Stimulated activated CD8-positive, alpha-beta memory T cell treated with anti-CD3 and anti-CD28 coated beads, Interleukin-4, amount 100 ng/mL, for 48 hours (primary cell): ENCODE measurements around the gene AGRN.
"Not testable (repeated sequence)": the region's sequence is repeated elsewhere in the genome, so short reads cannot be mapped to it uniquely, and the experiment has no call there.

Experiments
- DNase-seq: peaks from one replicate; pipeline ENCODE4 v3.0.0-alpha.2; 2020

The AGRN gene

DNA sequence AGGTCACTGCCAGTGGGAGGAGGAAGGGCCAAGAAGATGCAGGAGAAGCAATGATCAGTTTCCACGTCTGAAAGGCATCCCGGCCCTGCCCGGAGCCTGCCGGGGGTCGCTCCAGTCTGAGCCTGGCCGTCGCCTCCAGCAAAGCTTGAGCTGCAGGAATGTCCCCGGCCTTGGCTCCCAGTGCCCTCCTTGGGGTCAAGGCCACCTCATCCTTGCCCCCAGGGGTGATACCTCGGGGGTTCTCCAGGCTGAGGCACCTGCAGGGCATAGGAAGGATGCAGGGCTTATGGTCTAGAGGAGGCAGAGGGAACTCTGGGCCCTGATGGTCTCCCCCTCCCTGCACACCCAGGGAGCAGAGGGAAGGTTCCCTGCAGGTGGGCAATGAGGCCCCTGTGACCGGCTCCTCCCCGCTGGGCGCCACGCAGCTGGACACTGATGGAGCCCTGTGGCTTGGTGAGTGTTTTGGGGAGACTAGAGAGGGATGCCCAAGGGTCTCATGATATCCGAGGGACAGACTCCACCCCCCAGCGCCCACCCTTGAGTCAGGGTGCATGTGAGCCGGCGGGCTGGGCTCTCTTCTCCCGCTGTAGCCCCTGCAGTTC, 34.3 kb downstream of the AGRN start:
- no peak for DNase-seq

DNA sequence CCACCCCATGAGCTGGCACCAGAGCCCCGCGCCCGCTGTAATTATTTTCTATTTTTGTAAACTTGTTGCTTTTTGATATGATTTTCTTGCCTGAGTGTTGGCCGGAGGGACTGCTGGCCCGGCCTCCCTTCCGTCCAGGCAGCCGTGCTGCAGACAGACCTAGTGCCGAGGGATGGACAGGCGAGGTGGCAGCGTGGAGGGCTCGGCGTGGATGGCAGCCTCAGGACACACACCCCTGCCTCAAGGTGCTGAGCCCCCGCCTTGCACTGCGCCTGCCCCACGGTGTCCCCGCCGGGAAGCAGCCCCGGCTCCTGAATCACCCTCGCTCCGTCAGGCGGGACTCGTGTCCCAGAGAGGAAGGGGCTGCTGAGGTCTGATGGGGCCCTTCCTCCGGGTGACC, 35.1 kb downstream of the AGRN start:
- no peak for DNase-seq

DNA sequence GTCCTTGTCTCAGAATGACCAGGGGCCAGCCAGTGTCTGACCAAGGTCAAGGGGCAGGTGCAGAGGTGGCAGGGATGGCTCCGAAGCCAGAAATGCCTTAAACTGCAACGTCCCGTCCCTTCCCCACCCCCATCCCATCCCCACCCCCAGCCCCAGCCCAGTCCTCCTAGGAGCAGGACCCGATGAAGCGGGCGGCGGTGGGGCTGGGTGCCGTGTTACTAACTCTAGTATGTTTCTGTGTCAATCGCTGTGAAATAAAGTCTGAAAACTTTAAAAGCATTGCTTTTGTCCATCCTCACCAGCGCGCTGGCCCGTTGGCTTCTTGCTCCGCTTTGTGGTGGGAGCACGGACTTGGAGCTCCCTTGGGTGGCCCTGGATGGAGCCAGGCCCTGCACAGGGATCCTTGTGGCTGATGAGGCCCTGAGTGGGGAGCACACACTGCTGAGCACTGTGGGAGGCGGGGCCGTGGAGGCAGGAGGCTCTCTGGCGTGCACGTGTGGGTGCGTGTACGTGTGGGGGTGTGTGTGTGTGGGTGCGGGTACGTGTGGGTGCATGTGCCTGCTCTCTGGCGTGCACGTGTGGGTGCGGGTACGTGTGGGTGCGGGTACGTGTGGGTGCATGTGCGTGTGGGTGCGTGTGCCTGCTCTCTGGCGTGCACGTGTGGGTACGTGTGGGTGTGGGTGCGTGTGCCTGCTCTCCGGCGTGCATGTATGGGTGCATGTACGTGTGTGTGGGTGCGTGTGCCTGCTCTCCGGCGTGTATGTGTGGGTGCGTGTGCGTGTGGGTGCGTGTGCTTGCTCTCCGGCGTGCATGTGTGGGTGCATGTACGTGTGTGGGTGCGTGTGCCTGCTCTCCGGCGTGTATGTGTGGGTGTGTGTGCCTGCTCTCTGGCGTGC, 36.2 kb downstream of the AGRN start:
- no peak for DNase-seq

DNA sequence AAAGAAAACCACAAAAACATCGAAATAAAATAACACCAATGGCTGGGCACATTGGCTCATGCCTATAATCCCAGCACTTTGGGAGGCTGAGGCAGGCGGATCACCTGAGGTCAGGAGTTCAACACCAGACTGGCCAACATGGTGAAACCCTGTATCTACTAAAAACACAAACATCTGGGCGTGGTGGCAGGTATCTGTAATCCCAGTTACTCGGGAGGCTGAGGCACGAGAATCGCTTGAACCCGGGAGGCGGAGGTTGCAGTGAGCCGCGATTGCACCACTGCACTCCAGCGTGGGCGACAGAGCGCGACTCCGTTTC, 37.8 kb downstream of the AGRN start:
- DNase-seq: not testable (repeated sequence)

DNA sequence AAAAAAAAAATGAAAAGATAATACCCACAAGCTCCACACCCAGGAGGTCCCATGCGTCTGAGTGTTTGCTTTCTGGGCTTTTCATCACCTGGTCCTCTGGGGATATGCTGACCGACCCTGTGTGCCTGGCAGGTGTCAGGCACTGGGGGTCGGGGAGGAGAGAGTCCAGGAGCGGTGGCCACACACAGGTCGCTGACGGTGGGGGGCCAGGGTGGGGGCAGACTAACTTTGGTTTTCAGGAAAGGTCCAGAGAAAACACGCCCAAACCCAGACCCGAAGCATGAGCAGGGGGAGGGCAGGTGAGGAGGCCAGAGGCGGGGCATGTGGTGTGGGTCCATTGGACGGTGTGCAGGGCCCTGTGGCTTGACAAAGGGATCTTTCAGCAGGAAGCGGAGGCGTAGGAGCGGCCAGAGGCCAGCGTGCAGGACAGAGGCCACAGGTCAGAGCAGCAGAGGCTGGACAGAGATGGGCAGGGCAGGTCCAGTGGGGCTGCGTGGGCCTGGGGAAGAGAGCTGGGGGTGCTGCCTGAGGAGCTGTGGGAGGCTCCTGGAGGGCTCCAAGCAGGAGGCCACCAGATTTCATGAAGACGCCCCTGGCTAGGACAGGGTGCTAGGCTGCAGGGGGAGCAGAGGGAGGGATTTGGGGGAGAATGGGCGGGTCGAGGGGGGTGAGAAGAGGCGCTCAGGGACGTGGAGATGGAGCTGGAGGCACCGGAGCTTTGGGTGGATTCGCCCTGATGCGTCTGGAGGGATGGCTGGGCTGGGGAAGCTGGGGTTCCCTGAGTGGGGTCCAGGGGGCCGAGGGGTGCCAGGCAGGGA, 38.4 kb downstream of the AGRN start:
- DNase-seq: no peak

GRCh38 chr1:1058921-1059493, 39.1 kb downstream of the AGRN start:
- DNase-seq: no peak

GRCh38 chr1:1059494-1060280, 39.8 kb downstream of the AGRN start:
- peak; percentile 97 for DNase-seq

- no peak for DNase-seq
These were observed 40.5 kb downstream of the AGRN start for GRCh38 chr1:1060281-1061000.

DNA sequence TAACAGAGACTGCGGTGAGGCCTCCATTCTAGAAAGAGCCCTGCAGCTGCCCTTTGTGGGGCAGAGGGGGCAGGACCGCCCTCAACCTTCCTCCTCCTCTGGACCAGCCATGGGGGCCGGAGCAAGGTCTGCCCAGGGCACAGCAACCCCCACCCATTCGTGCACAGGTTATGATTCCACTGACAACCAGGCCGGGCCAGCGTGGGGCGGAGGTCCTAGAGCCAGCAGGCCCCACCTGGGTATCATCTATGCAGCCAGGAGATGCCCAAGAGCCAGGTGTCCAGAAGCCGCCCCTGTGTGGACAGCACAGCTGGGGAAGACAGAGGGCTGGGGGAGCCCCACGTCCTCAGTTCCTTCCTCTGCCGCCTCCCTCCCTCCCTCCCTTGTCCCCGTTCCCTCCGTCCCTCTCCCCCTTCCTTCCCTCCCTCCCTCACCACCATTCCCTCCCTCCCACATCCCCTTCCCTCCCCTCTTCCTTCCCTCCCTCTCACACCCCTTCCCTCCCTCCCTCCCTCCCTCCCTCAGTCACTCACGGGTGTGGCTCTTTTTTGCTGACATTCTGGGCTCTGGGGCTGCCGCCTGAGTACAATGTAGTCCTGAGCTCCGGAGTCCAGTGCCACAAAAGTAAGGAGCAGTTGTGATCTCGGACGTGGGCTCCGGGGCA, 41.9 kb downstream of the AGRN start:
- no peak for DNase-seq

DNA sequence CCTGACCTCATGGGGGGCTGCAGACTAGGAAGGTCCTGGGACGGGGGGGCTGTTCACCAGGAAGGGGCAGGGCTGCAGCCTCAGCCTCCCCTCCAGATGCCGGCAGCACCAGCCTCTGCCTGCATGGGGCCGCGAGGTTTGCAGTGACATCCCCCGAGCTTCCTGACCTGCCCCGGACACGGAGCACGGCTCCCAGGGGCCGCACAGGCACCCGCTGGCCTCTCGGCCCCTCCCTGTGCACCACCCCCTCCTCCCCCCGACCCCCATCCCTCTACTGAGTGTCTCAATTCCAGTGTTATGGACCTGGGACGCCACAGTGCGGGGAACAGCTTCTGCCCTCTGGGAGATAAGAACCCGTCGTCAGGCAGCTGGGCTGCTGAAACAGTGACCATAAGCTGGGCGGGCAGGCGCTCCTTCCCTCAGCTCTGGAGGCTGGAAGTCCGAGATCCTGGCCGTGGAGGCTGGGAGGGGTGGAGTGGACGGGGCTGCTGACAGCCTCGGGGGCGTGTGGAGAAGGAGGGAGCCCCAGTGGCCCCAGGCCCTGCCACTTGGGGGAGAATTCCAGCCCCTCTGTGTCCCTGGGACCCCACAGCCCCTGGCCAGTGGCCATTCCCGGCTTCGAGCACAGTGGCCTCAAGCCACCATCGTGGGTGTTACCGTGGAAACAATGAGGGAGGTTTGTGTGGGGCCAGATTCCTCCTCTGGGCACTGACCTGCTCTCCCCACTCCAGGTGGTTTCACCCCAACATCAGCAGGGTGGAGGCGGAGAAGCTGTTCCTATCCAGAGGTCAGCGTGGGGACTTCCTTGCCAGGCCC, 42.6 kb downstream of the AGRN start:
- DNase-seq: no peak

GRCh38 chr1:1063261-1063944, 43.5 kb downstream of the AGRN start:
- DNase-seq: no peak

GRCh38 chr1:1063945-1064831, 44.3 kb downstream of the AGRN start:
- DNase-seq: peak; percentile 93

GRCh38 chr1:1065265-1065939, 45.5 kb downstream of the AGRN start:
- no peak for DNase-seq

DNA sequence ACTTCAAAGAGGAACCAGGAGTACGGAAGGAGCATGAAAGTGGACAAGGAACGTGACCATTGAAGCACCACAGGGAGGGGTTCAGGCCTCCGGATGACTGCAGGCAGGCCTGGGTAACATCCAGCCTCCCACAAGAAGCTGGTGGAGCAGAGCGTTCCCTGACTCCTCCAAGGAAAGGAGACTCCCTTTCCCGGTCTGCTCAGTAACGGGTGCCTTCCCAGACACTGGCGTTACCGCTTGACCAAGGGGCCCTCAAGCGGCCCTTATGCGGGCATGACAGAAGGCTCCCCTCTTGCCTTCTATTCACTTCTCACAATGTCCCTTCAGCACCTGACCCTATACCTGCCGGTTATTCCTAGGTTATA, 46.0 kb downstream of the AGRN start:
- DNase-seq: not testable (repeated sequence)

DNA sequence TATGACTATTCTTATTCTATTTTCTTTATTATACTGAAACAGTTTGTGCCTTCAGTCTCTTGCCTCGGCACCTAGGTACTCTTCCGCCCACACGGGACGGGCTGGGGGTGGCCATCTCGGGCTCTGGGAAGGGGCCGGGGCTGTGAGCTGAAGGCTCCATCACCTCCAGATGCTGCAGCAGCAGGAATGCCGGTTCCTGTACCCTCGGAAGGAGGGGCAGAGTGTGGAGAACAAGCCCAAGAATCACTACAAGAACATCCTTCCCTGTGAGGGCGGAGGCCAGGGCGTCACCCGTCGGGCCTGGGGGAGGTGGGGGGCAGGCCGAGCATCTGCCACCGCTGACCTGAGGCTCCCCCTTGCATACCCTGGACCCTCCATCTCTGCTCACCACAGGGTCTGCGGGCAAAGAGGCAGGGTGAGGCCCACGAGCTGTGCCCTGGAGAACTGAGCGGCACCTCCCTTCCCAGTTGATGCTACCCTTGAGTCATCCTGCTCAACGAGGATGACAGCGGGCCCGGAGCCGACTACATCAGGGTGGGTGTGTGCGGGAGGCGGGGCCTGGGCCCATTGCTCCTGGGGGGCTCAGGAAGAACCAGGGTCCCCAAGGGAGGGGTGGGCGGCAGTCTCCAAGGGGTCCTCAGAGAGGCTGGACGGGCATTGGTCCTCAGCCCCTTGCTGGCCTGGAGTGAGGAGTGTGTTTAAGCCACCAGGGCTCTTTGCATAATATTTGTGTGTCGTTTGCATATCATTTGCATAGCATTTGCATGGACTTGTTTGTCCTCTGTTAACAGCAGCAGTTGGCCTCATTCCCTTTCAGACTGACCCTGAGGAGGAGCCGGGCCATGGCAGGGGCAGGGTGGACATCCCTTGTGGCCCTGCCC, 46.7 kb downstream of the AGRN start:
- peak; percentile 46 for DNase-seq

DNA sequence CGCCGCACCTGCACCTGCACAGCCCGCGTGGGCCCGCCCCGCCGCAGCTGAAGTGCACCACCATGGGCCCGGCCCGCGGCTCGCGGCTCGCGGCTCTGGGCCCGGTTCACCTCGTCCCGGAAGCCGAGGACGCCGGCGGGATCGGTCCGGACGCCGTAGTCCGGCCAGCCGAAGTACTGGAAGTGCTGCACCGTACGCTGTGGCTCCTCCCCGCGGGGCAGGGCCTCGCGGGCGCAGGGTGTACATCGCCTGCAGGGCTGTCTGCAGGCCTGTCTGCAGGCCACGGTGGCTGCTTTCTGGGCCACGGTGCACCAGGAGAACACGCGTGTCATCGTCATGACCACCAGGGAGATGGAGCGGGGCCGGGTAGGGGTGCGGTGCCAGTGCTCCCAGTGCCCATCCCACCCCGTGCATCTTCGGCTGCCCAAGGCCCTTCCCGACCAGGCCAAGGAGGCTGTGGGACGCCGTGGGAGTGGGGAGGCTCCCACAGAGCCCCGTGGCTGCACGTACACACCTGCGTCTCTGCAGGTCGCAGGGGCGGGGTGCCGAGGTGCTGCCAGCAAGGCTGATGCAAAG, 47.5 kb downstream of the AGRN start:
- no peak for DNase-seq
